ACC112 (cell line): Measurements from ENCODE around the gene SEC14L1.
A peak's percentile ranks its signal among the peaks of the same experiment; 100 is the strongest.

Source experiments
- H2AFZ ChIP-seq: fragments of 200-600 bp; sonication (generic); one replicate; pipeline ENCODE4 v1.6.0; 2017; ENCODE audit warnings: antibody characterized with exemption, low read length; ENCODE audit not compliant: unreplicated experiment
- H3K27ac ChIP-seq: fragments of 200-600 bp; sonication (generic); 2 replicates; pipeline ENCODE4 v1.5.1; 2014; ENCODE audit warnings: low read depth, mild to moderate bottlenecking, antibody characterized with exemption, low read length, moderate library complexity
- H3K27me3 ChIP-seq: fragments of 200-600 bp; sonication (generic); 2 replicates; pipeline ENCODE4 v1.6.1; 2014; ENCODE audit warnings: mild to moderate bottlenecking, antibody characterized with exemption, low read length, moderate library complexity, mixed read lengths; ENCODE audit not compliant: insufficient read depth
- H3K36me3 ChIP-seq: fragments of 200-600 bp; sonication (generic); 2 replicates; pipeline ENCODE4 v1.6.1; 2016; ENCODE audit warnings: mild to moderate bottlenecking, antibody characterized with exemption, low read length, moderate library complexity, mixed read lengths; ENCODE audit not compliant: insufficient read depth
- H3K4me1 ChIP-seq: fragments of 200-600 bp; sonication (generic); one replicate; pipeline ENCODE4 v1.6.1; 2016; ENCODE audit warnings: low read length, mixed read lengths; ENCODE audit not compliant: insufficient read depth, unreplicated experiment, control insufficient read depth
- H3K4me3 ChIP-seq: fragments of 200-600 bp; sonication (generic); 2 replicates; pipeline ENCODE4 v1.5.1; 2014; ENCODE audit warnings: mild to moderate bottlenecking, low read depth, low read length
- H3K79me2 ChIP-seq: fragments of 200-600 bp; sonication (generic); one replicate; pipeline ENCODE4 v1.6.0; 2016; ENCODE audit warnings: low read length; ENCODE audit not compliant: control insufficient read depth, unreplicated experiment, insufficient read depth

Gene SEC14L1

GRCh38 chr17:77228816-77229215, 88.0 kb downstream of the SEC14L1 start:
- Histone ChIP-seq H3K27ac (no peak overlapping the region), H3K4me3 (no peak overlapping the region), H3K4me1 (no peaks in the 10 kb centered on the region), H2AFZ (no peak overlapping the region), H3K79me2 (no peaks in the 10 kb centered on the region), H3K36me3 (no peaks in the 10 kb centered on the region), H3K27me3 (no peaks in the 10 kb centered on the region)

DNA sequence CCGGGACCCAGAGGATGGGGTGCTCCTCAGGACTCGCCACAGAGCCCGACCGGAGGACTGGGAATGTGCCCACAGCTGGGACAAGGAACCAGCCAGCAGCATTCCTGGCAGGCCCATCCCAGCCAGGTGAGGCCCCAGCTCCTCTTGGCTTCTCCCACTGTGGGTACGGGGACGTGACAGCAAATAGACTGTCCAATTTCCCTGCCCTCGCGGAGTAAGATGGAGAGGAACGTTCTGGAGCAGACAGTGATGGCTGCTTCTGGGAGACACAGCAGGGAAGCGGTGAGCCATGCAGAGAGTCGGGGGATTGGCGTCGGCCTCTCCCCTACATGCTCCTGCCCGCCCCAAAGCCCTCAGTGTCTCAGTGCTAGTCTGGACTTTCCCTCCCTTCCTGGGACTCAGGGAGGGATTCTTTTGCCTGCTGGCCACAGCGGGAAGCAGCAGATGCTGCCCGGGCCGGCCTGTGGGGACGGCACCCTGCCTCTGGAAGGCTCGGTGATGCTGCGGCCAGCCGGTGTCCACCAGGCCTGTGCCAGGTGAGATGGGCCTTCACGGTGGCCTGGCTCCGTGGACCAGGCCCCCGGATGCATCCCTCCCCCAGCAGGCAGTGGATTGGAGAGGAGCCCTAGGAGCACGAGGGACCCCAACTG, 89.1 kb downstream of the SEC14L1 start:
- H3K27me3 ChIP-seq: no peaks in the 10 kb centered on the region
- H3K4me1 ChIP-seq: peaks cover 4% of the 10 kb centered on the region
- H3K36me3 ChIP-seq: no peaks in the 10 kb centered on the region
- H3K79me2 ChIP-seq: no peaks in the 10 kb centered on the region
- H2AFZ ChIP-seq: no peak overlapping the region
- H3K4me3 ChIP-seq: no peak overlapping the region
- no peak overlapping the region for H3K27ac ChIP-seq

DNA sequence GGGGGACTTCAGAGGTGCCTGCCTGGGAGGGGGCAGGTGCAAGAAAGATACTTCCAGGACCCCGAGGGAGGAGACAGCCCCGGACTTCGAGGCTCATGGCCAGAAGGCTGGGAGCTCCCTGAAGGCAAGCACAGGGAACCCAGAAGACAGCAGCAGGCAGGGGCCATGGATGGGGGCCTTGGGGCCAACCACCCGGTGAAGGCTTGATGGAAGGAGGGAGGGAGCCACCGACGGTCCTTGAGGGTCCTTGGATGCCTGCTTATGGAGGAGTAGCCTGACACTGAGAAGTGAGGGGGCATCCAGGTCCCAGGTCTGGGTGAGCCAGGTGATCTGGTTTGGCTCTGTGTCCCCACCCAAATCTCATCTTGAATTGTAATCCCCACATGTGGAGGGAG, 89.7 kb downstream of the SEC14L1 start:
- no peak overlapping the region for H3K27ac ChIP-seq
- no peak overlapping the region for H2AFZ ChIP-seq
- peaks cover 8% of the 10 kb centered on the region for H3K4me1 ChIP-seq
- H3K4me3 ChIP-seq: no peak overlapping the region
- no peaks in the 10 kb centered on the region for H3K79me2 ChIP-seq
- no peaks in the 10 kb centered on the region for H3K36me3 ChIP-seq
- no peaks in the 10 kb centered on the region for H3K27me3 ChIP-seq

GRCh38 chr17:77231076-77231871, 90.5 kb downstream of the SEC14L1 start:
- Histone ChIP-seq H3K4me3 (no peak overlapping the region), H3K4me1 (peaks cover 8% of the 10 kb centered on the region), H2AFZ (no peak overlapping the region), H3K79me2 (no peaks in the 10 kb centered on the region), H3K27me3 (no peaks in the 10 kb centered on the region), H3K27ac (no peak overlapping the region), H3K36me3 (no peaks in the 10 kb centered on the region)

- Histone ChIP-seq H2AFZ (no peak overlapping the region), H3K36me3 (no peaks in the 10 kb centered on the region), H3K4me3 (no peak overlapping the region), H3K27me3 (no peaks in the 10 kb centered on the region), H3K4me1 (peaks cover 8% of the 10 kb centered on the region), H3K27ac (peak overlapping the region; percentile 26; the same call in 1 of the 2 replicates), H3K79me2 (no peaks in the 10 kb centered on the region)
Measured at GRCh38 chr17:77233127-77233526, 92.4 kb downstream of the SEC14L1 start.

- Histone ChIP-seq H3K27ac (peak overlapping the region; percentile 26; the same call in 1 of the 2 replicates), H3K79me2 (no peaks in the 10 kb centered on the region), H3K4me3 (no peak overlapping the region), H2AFZ (no peak overlapping the region), H3K4me1 (peaks cover 8% of the 10 kb centered on the region), H3K27me3 (no peaks in the 10 kb centered on the region), H3K36me3 (no peaks in the 10 kb centered on the region)
Measured at GRCh38 chr17:77233635-77234334, 93.0 kb downstream of the SEC14L1 start.

DNA sequence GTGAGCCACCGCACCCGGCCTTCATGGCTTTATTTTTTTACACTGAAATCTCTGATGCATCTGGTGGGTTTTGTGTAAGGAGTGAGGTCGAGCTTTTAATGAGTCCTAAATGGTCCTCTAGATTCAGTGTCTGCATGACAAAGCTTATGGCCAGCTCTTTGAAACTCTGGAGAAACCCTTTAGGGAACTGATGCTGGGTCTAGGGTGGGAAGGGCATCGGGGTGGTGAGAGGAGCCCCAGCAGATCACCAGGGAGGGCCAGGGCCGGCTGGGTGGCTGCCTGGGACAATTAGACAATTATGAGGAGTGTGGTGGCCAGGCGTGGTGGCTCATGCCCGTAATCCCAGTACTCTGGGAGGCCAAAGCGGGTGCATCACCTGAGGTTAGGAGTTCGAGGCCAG, 93.9 kb downstream of the SEC14L1 start:
- Histone ChIP-seq H3K27me3 (no peaks in the 10 kb centered on the region), H3K27ac (peak overlapping the region; percentile 65), H3K4me1 (peaks cover 8% of the 10 kb centered on the region), H2AFZ (no peak overlapping the region), H3K36me3 (no peaks in the 10 kb centered on the region), H3K4me3 (no peak overlapping the region), H3K79me2 (no peaks in the 10 kb centered on the region)

DNA sequence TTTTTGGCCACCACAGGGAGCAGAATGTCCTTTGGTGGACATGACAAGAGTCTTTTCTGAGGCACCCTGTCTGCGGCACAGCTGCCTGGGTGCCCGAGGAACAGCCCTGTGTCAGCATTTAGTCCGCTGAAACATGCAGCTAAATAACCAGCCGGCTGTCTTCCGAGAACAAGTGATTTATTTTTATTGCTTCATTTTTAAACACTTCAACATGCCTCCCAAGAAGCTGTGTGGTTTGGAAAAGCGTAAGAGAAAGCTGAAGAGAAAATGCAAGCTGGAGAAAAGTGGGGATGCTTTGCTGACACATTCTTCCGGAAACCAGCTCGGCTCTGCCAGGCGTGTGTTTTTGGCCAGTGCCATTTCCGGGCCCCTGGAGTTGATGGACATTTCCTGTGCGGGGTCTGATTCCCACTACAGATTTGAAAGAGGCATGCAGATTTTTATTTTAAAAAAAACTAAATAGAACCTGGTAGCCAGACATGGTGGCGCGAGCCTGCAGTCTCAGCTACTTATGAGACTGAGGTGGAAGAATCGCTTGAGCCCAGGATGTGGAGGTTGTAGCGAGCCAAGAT, 94.7 kb downstream of the SEC14L1 start:
- H3K79me2 ChIP-seq: no peaks in the 10 kb centered on the region
- no peaks in the 10 kb centered on the region for H3K27me3 ChIP-seq
- peak overlapping the region; percentile 41 for H3K4me3 ChIP-seq
- no peaks in the 10 kb centered on the region for H3K36me3 ChIP-seq
- peak overlapping the region; percentile 65 for H3K27ac ChIP-seq
- peak overlapping the region; percentile 82 for H2AFZ ChIP-seq
- H3K4me1 ChIP-seq: peaks cover 8% of the 10 kb centered on the region

DNA sequence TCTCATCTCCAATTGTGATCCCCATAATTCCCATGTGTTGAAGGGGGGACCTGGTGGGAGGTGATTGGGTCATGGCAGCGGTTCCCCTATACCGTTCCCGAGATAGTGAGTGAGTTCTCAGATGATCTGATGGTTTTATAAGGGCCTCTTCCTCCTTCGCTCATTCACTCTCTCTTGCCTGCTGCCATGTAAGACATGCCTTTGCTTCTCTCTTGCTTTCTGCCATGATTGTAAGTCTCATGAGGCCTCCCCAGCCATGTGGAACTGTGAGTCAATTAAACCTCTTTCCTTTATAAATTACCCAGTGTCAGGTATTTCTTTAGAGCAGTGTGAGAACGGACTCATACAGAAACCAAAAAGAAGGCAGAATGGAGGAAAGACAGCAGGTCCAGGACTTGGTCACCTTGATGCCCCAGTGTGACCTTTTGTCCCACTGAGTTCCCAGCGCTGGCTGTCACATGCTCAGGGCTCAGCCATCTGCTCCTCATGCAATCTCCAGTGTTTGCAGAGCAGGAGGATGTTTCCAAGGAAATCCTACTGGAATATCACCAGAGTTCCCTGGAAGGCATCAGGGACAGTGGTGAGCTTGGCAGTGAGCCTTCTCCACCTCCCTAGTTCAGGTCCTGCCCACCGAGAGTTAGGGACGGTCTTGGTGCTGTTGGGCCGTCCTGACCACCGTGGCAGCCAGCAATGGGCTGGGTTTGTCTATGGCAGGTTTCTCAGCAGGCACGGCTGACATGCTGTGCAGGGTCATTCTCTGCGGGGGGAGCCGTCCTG, 96.7 kb downstream of the SEC14L1 start:
- Histone ChIP-seq H3K27ac (no peak overlapping the region), H3K4me3 (no peak overlapping the region), H3K79me2 (no peaks in the 10 kb centered on the region), H2AFZ (no peak overlapping the region), H3K4me1 (peaks cover 8% of the 10 kb centered on the region), H3K36me3 (no peaks in the 10 kb centered on the region), H3K27me3 (no peaks in the 10 kb centered on the region)

- H3K4me1 ChIP-seq: no peaks in the 10 kb centered on the region
- no peak overlapping the region for H3K4me3 ChIP-seq
- no peaks in the 10 kb centered on the region for H3K79me2 ChIP-seq
- no peaks in the 10 kb centered on the region for H3K27me3 ChIP-seq
- H3K36me3 ChIP-seq: no peaks in the 10 kb centered on the region
- H2AFZ ChIP-seq: no peak overlapping the region
- H3K27ac ChIP-seq: no peak overlapping the region
Measured at GRCh38 chr17:77240976-77241375, 100.2 kb downstream of the SEC14L1 start.
